Mesodermal cell (in vitro differentiated cells): ENCODE results near the gene SLC25A26.

ENCODE experiments used
- H3K27ac ChIP-seq: 2 replicates; pipeline ENCODE4 v1.7.0; 2013; ENCODE audit warnings: mild to moderate bottlenecking, low read depth, low read length, moderate library complexity; ENCODE audit not compliant: severe bottlenecking
- H3K36me3 ChIP-seq: 2 replicates; pipeline ENCODE4 v1.7.1; 2013; ENCODE audit warnings: mild to moderate bottlenecking, low read length, moderate library complexity; ENCODE audit not compliant: control insufficient read depth, insufficient read depth
- H3K4me1 ChIP-seq: one replicate; pipeline ENCODE4 v1.7.1; 2013; ENCODE audit warnings: mild to moderate bottlenecking, low read length; ENCODE audit not compliant: insufficient read depth, control insufficient read depth, poor library complexity, severe bottlenecking
- H3K4me3 ChIP-seq: 2 replicates; pipeline ENCODE4 v1.7.0; 2013; ENCODE audit warnings: low read length, control low read depth, mild to moderate bottlenecking; ENCODE audit not compliant: insufficient read depth, poor library complexity, severe bottlenecking; ENCODE audit errors: extremely low read depth
- H3K9me3 ChIP-seq: 2 replicates; pipeline ENCODE4 v1.7.1; 2013; ENCODE audit warnings: mild to moderate bottlenecking, low read length, moderate library complexity; ENCODE audit not compliant: control insufficient read depth
- WGBS, 2 experiments: methylation state at CpG; one replicate each; pipeline ENCODE4 v1.1.5; 2013; ENCODE audit warnings: missing lambda C conversion rate in 2 of 2; ENCODE audit not compliant: insufficient coverage in 2 of 2; 5-methylcytosine and 5-hydroxymethylcytosine counted together

The SLC25A26 gene

DNA sequence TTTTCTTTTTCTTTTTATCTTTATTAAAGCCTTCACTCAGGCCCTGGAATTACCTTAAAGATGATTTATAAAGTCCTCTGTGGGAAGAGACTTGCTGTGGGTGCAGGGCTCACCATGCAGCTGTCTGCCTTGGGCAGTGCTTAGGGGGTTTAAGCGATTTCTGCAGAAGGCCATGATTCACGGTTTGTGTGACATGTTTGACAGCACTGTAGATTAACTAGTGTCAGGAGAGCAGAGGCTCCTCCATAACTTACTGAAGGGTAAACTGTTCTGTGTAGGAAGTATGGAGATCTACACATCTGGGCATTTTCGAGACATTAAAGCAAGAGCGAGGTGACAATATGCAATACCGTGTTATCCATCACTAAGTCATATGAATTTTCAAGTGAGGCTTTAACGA is 142.3 kb downstream of the SLC25A26 start:
- Histone ChIP-seq H3K36me3 (no peaks in the 10 kb centered on the region), H3K9me3 (no peaks in the 10 kb centered on the region), H3K4me3 (no peak overlapping the region), H3K4me1 (peaks cover 13% of the 10 kb centered on the region), H3K27ac (peak overlapping the region; percentile 89)
- WGBS, 2 experiments = 88 to 100% methylated on average over 2 to 5 of the region's 6 CpGs

DNA sequence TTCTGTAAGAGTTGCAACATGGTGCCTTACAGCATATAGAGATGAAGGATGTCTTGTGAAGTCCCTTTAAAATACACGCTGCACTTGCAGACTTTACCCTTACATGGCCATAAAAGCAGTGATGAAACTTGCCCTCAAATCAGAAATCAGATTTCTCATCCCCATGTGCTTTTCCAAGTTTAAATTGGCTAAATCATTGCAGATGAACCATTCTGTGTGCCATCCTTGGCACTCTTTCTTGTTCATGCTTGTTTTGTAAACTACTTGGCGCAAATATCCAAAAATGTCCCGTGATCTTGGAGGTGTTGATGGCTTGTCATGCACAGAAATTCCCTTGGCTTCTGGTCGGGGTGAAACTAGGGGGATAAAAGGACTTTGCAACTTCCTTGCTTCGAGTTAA is 144.3 kb downstream of the SLC25A26 start:
- no peaks in the 10 kb centered on the region for H3K36me3 ChIP-seq
- WGBS, 2 experiments = 94 to 96% methylated on average over 2 to 3 of the region's 5 CpGs
- no peaks in the 10 kb centered on the region for H3K9me3 ChIP-seq
- no peak overlapping the region for H3K27ac ChIP-seq
- peaks cover 13% of the 10 kb centered on the region for H3K4me1 ChIP-seq
- no peak overlapping the region for H3K4me3 ChIP-seq

DNA sequence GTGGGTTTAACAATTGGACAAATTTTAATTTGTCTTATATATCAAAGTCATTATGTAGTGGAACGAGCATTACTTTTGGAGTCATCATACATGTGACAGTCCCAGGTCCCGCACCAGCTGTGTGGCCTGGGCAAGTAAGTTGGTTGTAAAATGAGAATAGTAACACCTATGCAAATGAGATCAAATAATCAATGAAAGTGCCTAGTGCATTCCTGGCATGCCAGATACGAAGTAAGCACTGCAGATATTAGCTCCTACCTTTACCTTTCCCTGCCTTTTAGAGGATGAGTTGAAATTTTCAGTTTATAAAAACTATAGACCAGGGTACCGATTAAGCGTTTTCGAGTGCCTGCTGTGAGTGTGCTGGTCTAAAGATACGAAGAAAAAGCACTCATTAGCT is 145.9 kb downstream of the SLC25A26 start:
- H3K4me3 ChIP-seq = no peak overlapping the region
- no peaks in the 10 kb centered on the region for H3K36me3 ChIP-seq
- 84 to 92% methylated on average over 4 to 6 of the region's 7 CpGs for WGBS, 2 experiments
- no peak overlapping the region for H3K27ac ChIP-seq
- H3K9me3 ChIP-seq = no peaks in the 10 kb centered on the region
- H3K4me1 ChIP-seq = peaks cover 13% of the 10 kb centered on the region

DNA sequence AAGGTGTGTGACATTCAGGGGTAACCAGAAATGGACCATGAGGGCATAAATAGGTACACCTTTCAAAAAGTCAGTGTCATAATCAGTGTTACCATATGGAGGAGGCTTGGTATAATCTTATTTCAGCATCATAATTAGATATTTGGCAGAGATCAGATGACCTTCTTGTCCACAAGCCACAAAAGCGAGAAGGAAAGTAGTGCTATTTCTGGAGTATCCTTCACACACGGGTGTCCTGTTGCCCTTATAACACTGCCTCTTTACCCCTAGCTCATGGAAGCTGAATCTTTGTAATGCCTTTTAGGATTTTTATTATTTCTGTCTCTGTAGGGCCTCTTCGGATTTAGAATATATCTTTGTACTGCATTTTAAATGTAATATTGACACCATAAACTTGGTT is 147.2 kb downstream of the SLC25A26 start:
- no peak overlapping the region for H3K4me3 ChIP-seq
- H3K27ac ChIP-seq = no peak overlapping the region
- H3K9me3 ChIP-seq = no peaks in the 10 kb centered on the region
- 76% methylated on average over 2 of the region's 3 CpGs; no CpG with 5 or more reads in 1 of the 2 experiments for WGBS, 2 experiments
- peaks cover 1% of the 10 kb centered on the region for H3K4me1 ChIP-seq
- H3K36me3 ChIP-seq = no peaks in the 10 kb centered on the region

DNA sequence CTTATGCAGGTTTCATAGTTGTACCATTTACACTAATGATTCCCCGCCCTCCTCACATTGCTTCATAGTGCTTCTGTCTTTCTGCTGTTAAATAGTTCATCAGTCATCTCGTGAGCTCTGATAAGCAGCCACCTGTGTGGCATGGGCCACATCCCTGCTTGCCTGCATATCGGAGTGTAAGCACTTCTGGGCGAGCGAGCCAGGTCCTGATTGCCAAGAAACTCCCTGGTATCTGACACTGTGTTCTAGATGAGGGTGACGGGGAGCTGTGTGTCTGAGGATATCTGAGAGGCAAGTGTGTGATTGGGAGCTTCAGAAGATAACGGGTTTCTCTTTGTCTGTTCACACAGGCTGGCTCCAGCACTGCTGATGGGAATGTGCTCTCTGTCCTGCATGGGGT is 149.4 kb downstream of the SLC25A26 start:
- Histone ChIP-seq H3K4me3 (no peak overlapping the region), H3K36me3 (no peaks in the 10 kb centered on the region), H3K27ac (no peak overlapping the region), H3K9me3 (no peaks in the 10 kb centered on the region), H3K4me1 (no peaks in the 10 kb centered on the region)
- 91 to 96% methylated on average over 6 to 7 of the region's 7 CpGs for WGBS, 2 experiments

DNA sequence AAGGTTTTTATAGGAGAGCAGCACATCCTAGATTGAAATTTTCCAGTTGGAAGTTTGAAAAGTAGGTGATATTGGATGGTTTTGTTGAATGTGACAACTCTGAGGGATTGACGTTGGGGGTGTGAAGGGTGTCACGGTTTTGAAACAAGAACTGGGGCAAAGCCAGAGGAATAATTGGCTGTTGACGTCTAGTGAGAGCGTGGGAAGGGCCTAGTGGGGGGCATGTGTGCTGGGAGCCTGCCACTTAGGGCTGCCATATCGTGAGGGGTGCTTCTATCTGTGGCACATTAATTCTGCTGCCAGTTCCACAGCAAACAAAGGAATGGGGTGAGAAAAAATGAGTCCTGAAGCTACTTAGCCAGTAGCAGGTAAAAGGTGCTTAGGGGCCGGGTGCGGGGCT is 150.6 kb downstream of the SLC25A26 start:
- Histone ChIP-seq H3K36me3 (peaks cover 6% of the 10 kb centered on the region), H3K9me3 (no peaks in the 10 kb centered on the region), H3K4me1 (no peaks in the 10 kb centered on the region), H3K4me3 (no peak overlapping the region), H3K27ac (no peak overlapping the region)
- 93% methylated on average over 6 to 7 of the region's 7 CpGs for WGBS, 2 experiments

DNA sequence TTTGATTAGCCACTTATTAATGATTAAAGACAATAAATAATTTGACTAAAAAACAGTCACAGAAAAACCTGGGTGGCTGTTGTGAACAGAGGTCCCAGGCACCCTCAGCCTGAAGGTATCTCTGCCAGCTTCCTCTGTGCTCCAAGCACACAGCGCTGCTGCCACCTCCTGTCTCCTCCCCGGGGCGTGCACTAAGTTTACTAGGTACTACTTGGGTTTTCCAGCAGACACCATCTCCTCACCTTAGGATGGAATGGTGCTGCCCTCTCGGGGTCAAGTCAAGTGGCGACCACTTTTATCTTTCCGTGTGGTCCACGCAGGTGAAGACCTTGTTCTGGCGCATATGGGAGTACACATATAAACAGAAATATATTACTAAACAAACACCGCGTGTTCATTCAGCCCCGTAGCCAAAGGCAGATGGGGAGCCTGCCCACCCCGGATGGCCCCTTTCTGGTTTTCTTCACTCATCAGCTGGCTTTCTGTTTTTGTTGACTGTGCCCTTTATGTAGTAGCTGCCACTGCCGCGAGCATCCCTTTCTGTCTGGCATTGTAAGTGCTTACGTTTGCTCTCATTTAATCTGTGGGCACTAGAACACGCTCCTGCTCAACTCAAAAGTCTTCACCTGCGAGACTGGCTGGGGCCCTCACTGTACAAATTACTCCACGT is 152.0 kb downstream of the SLC25A26 start:
- H3K4me1 ChIP-seq = no peaks in the 10 kb centered on the region
- no peak overlapping the region for H3K4me3 ChIP-seq
- 81 to 82% methylated on average over 15 to 18 of the region's 18 CpGs for WGBS, 2 experiments
- H3K27ac ChIP-seq = no peak overlapping the region
- H3K9me3 ChIP-seq = no peaks in the 10 kb centered on the region
- peaks cover 20% of the 10 kb centered on the region for H3K36me3 ChIP-seq

DNA sequence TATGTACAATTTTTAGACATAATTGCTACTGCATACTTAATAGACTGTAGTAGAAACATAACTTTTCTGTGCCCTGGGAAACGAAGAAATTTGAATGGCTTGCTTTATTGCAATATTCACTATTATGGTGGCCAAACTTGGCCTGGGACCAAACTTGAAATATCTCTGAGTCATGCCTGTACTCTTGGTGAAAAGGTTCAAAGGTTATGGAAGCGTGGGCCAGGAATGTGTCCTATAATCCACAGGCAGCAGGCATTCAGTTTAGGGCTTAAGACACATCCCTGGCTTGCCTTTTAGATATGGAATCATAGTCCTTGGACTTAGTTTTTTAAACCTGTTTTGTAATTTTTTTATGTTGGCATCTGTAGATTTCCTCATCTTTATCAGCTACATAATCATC is 155.8 kb downstream of the SLC25A26 start:
- H3K4me3 ChIP-seq = no peak overlapping the region
- peaks cover 54% of the 10 kb centered on the region for H3K36me3 ChIP-seq
- H3K27ac ChIP-seq = no peak overlapping the region

DNA sequence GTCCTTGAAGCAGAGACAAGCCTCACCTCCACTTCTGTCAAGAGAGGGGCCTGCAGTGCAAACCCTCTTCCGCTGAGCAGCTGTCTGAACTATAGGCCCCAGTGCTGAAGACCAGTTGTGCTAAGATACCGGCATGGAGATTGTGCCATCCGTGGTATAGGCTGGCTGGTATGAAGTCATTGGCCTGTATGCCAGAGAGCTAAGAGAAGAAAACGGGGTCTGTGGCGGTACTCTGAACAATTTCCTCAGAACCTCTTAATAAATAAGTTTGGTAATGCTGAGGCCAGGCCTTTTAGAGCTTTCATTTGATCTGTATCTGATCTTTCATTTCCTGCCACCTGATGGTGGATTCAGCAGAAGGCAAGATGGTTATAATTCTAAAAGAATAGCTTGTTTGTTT is 157.0 kb downstream of the SLC25A26 start:
- H3K9me3 ChIP-seq = no peaks in the 10 kb centered on the region
- no peak overlapping the region for H3K4me3 ChIP-seq
- peaks cover 66% of the 10 kb centered on the region for H3K36me3 ChIP-seq
- H3K4me1 ChIP-seq = no peaks in the 10 kb centered on the region
- no peak overlapping the region for H3K27ac ChIP-seq
- 73 to 96% methylated on average over 3 of the region's 5 CpGs for WGBS, 2 experiments

More for the DNA sequence above, 155.8 kb downstream of the SLC25A26 start:
- 94 to 100% methylated on average over 1 to 2 of the region's 2 CpGs for WGBS, 2 experiments
- H3K9me3 ChIP-seq = no peaks in the 10 kb centered on the region
- H3K4me1 ChIP-seq = no peaks in the 10 kb centered on the region

DNA sequence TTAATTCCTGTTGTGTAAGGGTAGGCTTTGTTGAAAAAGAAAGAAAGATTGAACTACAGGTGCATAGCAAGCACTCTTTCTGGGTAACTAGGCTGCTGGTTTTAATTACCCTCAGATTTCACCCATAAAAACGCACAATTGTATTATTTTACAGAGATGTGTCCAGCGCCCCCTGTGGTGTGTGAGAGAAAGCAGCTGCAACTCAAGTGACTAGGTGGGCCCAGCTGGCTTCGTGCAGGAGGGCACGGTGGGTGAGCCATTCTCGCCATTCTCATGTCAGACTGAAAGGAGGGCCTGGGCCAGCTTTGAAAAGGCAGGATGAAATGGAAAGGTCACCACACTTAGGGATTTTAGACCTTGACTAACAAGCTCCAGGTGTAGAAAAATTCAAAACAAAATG is 157.5 kb downstream of the SLC25A26 start:
- Histone ChIP-seq H3K9me3 (no peaks in the 10 kb centered on the region), H3K4me3 (no peak overlapping the region), H3K36me3 (peaks cover 70% of the 10 kb centered on the region), H3K27ac (no peak overlapping the region), H3K4me1 (no peaks in the 10 kb centered on the region)
- 60 to 62% methylated on average over 3 to 4 of the region's 5 CpGs for WGBS, 2 experiments

DNA sequence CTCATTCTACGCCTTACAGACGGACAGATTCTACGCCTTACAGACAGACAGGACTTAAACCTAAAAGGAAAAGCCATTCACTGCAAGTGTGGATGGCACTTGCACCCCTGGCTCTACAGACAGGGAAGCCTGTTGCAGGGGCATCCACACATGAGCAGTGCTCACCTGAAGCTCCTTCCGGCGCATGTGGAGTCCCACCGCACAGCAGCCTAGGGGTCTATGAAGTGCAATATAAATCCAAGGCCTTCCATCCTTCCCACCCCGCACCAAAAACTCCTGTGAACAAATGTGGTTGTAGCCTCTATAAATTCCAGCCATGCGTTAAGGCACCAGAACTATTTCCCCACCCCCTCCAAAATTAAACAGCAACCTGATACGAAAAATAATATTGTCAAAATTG is 158.8 kb downstream of the SLC25A26 start:
- H3K4me3 ChIP-seq = no peak overlapping the region
- H3K4me1 ChIP-seq = no peaks in the 10 kb centered on the region
- H3K36me3 ChIP-seq = peaks cover 84% of the 10 kb centered on the region

More for the DNA sequence above, 158.8 kb downstream of the SLC25A26 start:
- peaks cover 3% of the 10 kb centered on the region for H3K9me3 ChIP-seq
- no peak overlapping the region for H3K27ac ChIP-seq
- 98 to 100% methylated on average over 5 to 6 of the region's 9 CpGs for WGBS, 2 experiments
